CD4-positive, alpha-beta memory T cell (primary cell): ENCODE measurements around the gene TANGO2. TPM values are rescaled to one million over a fixed set of nuclear protein-coding genes. Genes with fewer than 3 reads are reported as not detected.

Source experiments
- CTCF ChIA-PET: fragments of 350-600 bp; sonication (Branson Sonifier 250); formaldehyde crosslinking; loops from one replicate; lab custom pipeline; 2021; ENCODE audit warnings: inconsistent platforms; ENCODE audit not compliant: partially characterized antibody; lab: Charles Lee
- POLR2A ChIA-PET: fragments of 350-600 bp; sonication (Branson Sonifier 250); formaldehyde crosslinking; loops from one replicate; lab custom pipeline; 2021; ENCODE audit not compliant: partially characterized antibody; lab: Charles Lee
- DNase-seq, 5 donors: peaks; one replicate each; pipeline versions ENCODE4 v3.0.0 to v3.0.0-alpha.2; 2020 to 2022; ENCODE audit warnings: mixed read lengths in 1 of 5
- H3K27ac ChIP-seq: one replicate; pipeline ENCODE4 v1.7.0; 2013; ENCODE audit warnings: low read depth, low read length
- H3K27me3 ChIP-seq: 2 replicates; pipeline ENCODE4 v1.7.0; 2013; ENCODE audit warnings: mild to moderate bottlenecking, low read length, moderate library complexity; ENCODE audit not compliant: insufficient read depth
- H3K36me3 ChIP-seq: 2 replicates; pipeline ENCODE4 v1.7.0; 2013; ENCODE audit warnings: mild to moderate bottlenecking, low read length, moderate library complexity; ENCODE audit not compliant: insufficient read depth
- H3K4me1 ChIP-seq: 2 replicates; pipeline ENCODE4 v1.7.0; 2013; ENCODE audit warnings: mild to moderate bottlenecking, low read length, moderate library complexity; ENCODE audit not compliant: insufficient read depth
- H3K4me3 ChIP-seq, 2 donors: one replicate each; pipeline ENCODE4 v1.7.0; 2013; ENCODE audit warnings: low read length in 2 of 2, mild to moderate bottlenecking in 1 of 2
- H3K9me3 ChIP-seq, 2 donors: one replicate each; pipeline ENCODE4 v1.7.0; 2013; ENCODE audit warnings: low read length in 2 of 2, control low read depth in 1 of 2; ENCODE audit not compliant: control insufficient read depth in 1 of 2
- H3K27ac Mint-ChIP-seq, 7 donors: one replicate each; pipeline ENCODE4 v1.8.0; 2020 to 2021; ENCODE audit warnings: mixed read lengths in 7 of 7, mild to moderate bottlenecking in 6 of 7, inconsistent platforms in 3 of 7, moderate library complexity in 3 of 7
- H3K27me3 Mint-ChIP-seq, 2 donors: one replicate each; pipeline ENCODE4 v1.8.0; 2020 to 2021; ENCODE audit warnings: mixed read lengths in 2 of 2
- H3K36me3 Mint-ChIP-seq, 2 donors: one replicate each; pipeline ENCODE4 v1.8.0; 2020 to 2021; ENCODE audit warnings: mixed read lengths in 2 of 2, inconsistent platforms in 1 of 2, mild to moderate bottlenecking in 1 of 2
- H3K4me1 Mint-ChIP-seq, 4 donors: one replicate each; pipeline ENCODE4 v1.8.0; 2020 to 2021; ENCODE audit warnings: mixed read lengths in 4 of 4, mild to moderate bottlenecking in 1 of 4
- H3K4me3 Mint-ChIP-seq, 8 donors: one replicate each; pipeline ENCODE4 v1.8.0; 2020 to 2021; ENCODE audit warnings: mixed read lengths in 8 of 8, mild to moderate bottlenecking in 7 of 8, moderate library complexity in 6 of 8, inconsistent platforms in 3 of 8
- H3K9me3 Mint-ChIP-seq, 8 donors: one replicate each; pipeline ENCODE4 v1.8.0; 2020 to 2021; ENCODE audit warnings: mixed read lengths in 8 of 8, mild to moderate bottlenecking in 5 of 8, inconsistent platforms in 3 of 8, moderate library complexity in 1 of 8
- intact Hi-C: fragments of 100-400 bp; cut with micrococcal nuclease; formaldehyde crosslinking; loops from one replicate; pipeline ENCODE4 v1.15.1; 2023
- microRNA-seq: library from miRNA; unstranded; fragments of <30 nt; microRNA quantifications from one replicate; pipeline ENCODE4 v1.2.0, GENCODE V29; 2021; ENCODE audit warnings: borderline replicate concordance, borderline number of aligned reads, borderline microRNAs expressed, mixed read lengths
- polyA plus RNA-seq, 2 donors: library from polyadenylated mRNA; unstranded; fragments of 300-500 nt; fragmentation: Illumina TruSeq; gene quantifications; one replicate each; pipeline ENCODE4 v1.2.3, GENCODE V29; 2021
- total RNA-seq, 2 experiments: library from RNA; stranded (reverse); gene quantifications; one replicate each; pipeline ENCODE4 v1.2.3, GENCODE V29; 2021

The TANGO2 gene
- total and polyA plus RNA-seq, 4 experiments from 2014 or later, result 40.9 to 51.5 (median 47.3) TPM

- Mint-ChIP-seq H3K36me3 (peaks cover 7 to 46% of the 10 kb centered on the region in 2 donors), H3K27ac (peak overlapping the region; percentile 92 to 96 (median 95)), H3K4me3 (peak overlapping the region; percentile 83 to 93 (median 92)), H3K27me3 (no peaks in the 10 kb centered on the region), H3K9me3 (no peaks in the 10 kb centered on the region), H3K4me1 (peaks cover 17 to 48% (median 30%) of the 10 kb centered on the region in 4 donors)
- H3K36me3 ChIP-seq, result peaks cover 54% of the 10 kb centered on the region
- intact Hi-C loops, result loop anchor here (2.0 kb wide), 1 partner anchor 938 kb away; the partner anchor contains the start of gene SLC25A1
- peak overlapping the region; percentile 85 for H3K27ac ChIP-seq
- no peaks in the 10 kb centered on the region for H3K9me3 ChIP-seq
- H3K27me3 ChIP-seq, result no peaks in the 10 kb centered on the region
- peak overlapping the region; percentile 81 to 82 for H3K4me3 ChIP-seq
- POLR2A ChIA-PET, result interaction anchor here (0.6 to 2.9 kb wide), 13 partner anchors 11 to 451 kb away, joined by 3 to 30 read pairs (median 6); partner anchors contain the start of genes COMT, DGCR6L, TANGO2 and TXNRD2
- DNase-seq, result no peak
- H3K4me1 ChIP-seq, result peaks cover 44% of the 10 kb centered on the region
- CTCF ChIA-PET, result no interaction called here
Observed at GRCh38 chr22:20116376-20116950, 95.6 kb downstream of the TANGO2 start.

Small RNA genes lying within 50 kb of the gene (microRNA-seq; reads per million reads assigned to microRNA genes)
- gene MIR185, result 463 reads per million, percentile 81 among the genes with 10 or more reads in this experiment
- not detected for gene MIR6816

Other genes with a start within 250 kb of the TANGO2 start
- 1 to 10 TPM; 7.9 to 8.7 TPM for gene GNB1L, start 166.2 kb upstream of the TANGO2 start, total RNA-seq
- 10 to 100 TPM; 12.7 to 14.6 TPM for gene GNB1L, start 166.2 kb upstream of the TANGO2 start, polyA plus RNA-seq
- 10 to 100 TPM; 26.9 to 27.6 TPM for gene RTL10, start 166.2 kb upstream of the TANGO2 start, total RNA-seq
- gene RTL10, start 166.2 kb upstream of the TANGO2 start, polyA plus RNA-seq, result 10 to 100 TPM in 1 of 2 donors, 1 to 10 TPM in 1; 4.3 to 13.0 TPM
- gene COMT, start 79.3 kb upstream of the TANGO2 start, total RNA-seq, result 10 to 100 TPM; 36.8 to 39.2 TPM
- gene COMT, start 79.3 kb upstream of the TANGO2 start, polyA plus RNA-seq, result 10 to 100 TPM; 93.1 to 93.9 TPM
- gene TXNRD2, start 79.3 kb upstream of the TANGO2 start, total RNA-seq, result 10 to 100 TPM; 34.2 to 35.9 TPM
- gene TXNRD2, start 79.3 kb upstream of the TANGO2 start, polyA plus RNA-seq, result 10 to 100 TPM in 1 of 2 donors, 1 to 10 TPM in 1; 8.5 to 11.2 TPM
- 1 to 10 TPM; 3.5 to 4.2 TPM for gene ARVCF, start 4.3 kb upstream of the TANGO2 start, total RNA-seq
- under 1 TPM in 1 of 2 donors, not detected in 1; 0.28 TPM for gene ARVCF, start 4.3 kb upstream of the TANGO2 start, polyA plus RNA-seq
- gene DGCR8, start 59.1 kb downstream of the TANGO2 start, total RNA-seq, result 10 to 100 TPM; 47.6 to 48.2 TPM
- gene DGCR8, start 59.1 kb downstream of the TANGO2 start, polyA plus RNA-seq, result 1 to 10 TPM; 2.2 to 5.1 TPM
- 10 to 100 TPM; 61.9 to 67.9 TPM for gene RANBP1, start 95.0 kb downstream of the TANGO2 start, total RNA-seq
- 100 to 1,000 TPM in 1 of 2 donors, 10 to 100 TPM in 1; 87.0 to 111 TPM for gene RANBP1, start 95.0 kb downstream of the TANGO2 start, polyA plus RNA-seq
- 100 to 1,000 TPM; 110 to 126 TPM for gene TRMT2A, start 96.1 kb downstream of the TANGO2 start, total RNA-seq
- gene TRMT2A, start 96.1 kb downstream of the TANGO2 start, polyA plus RNA-seq, result 10 to 100 TPM; 28.0 to 37.5 TPM
- 10 to 100 TPM; 80.0 to 81.7 TPM for gene ZDHHC8, start 110.7 kb downstream of the TANGO2 start, total RNA-seq
- 1 to 10 TPM; 1.0 to 7.0 TPM for gene ZDHHC8, start 110.7 kb downstream of the TANGO2 start, polyA plus RNA-seq
- not detected for gene CCDC188, start 129.9 kb downstream of the TANGO2 start, total RNA-seq
- not detected for gene CCDC188, start 129.9 kb downstream of the TANGO2 start, polyA plus RNA-seq
- 1 to 10 TPM; 2.1 to 2.7 TPM for gene RTN4R, start 247.2 kb downstream of the TANGO2 start, total RNA-seq
- gene RTN4R, start 247.2 kb downstream of the TANGO2 start, polyA plus RNA-seq, result 1 to 10 TPM; 1.7 to 6.3 TPM